PC-9 (cell line): Measurements from ENCODE around the gene FBXW12.

ENCODE experiments used
- EZH2 ChIP-seq: fragments of 200-600 bp; sonication (generic); IDR thresholded peaks from 2 replicates; pipeline ENCODE4 v1.8.0; 2017; ENCODE audit warnings: antibody characterized with exemption, low read depth
- TF ChIP-seq, protein P1 (sequence below): fragments of 200-600 bp; sonication (generic); conservative IDR thresholded peaks from 2 replicates; pipeline ENCODE4 v1.6.1; 2017; ENCODE audit warnings: mixed run types, antibody characterized with exemption, mild to moderate bottlenecking, moderate library complexity

DNA sequence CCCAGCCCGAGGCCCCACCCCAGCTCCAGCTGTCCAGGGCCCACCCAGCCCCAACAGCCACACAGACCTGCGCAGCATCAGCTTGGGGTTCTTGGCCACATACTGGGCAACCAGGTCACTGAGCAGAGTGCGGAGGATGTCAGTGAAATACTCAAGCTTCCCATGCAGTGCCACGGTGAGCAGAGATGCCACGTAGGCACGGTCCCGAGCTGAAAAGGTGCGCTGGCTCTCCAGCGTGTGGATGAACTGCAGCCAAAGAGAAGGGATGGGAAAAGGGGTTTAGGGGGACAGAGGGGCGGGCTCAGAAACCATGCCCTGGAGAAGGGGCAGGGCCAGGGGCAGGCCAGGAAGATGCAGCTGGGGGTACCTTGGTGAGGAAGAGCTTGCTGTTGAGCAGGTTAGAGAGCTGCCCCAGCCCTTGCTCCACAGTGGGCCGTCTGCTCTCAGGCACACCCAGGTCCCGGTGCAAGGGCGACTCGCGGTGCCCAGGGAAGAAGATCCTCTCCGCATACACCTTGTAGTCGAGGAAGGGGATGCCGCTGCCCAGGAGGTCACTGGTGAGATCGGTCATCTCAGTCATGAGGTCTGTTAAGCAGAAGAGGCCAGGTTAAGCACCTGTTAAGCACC is 40.5 kb downstream of the FBXW12 start:
- TF ChIP-seq, protein P1, sequence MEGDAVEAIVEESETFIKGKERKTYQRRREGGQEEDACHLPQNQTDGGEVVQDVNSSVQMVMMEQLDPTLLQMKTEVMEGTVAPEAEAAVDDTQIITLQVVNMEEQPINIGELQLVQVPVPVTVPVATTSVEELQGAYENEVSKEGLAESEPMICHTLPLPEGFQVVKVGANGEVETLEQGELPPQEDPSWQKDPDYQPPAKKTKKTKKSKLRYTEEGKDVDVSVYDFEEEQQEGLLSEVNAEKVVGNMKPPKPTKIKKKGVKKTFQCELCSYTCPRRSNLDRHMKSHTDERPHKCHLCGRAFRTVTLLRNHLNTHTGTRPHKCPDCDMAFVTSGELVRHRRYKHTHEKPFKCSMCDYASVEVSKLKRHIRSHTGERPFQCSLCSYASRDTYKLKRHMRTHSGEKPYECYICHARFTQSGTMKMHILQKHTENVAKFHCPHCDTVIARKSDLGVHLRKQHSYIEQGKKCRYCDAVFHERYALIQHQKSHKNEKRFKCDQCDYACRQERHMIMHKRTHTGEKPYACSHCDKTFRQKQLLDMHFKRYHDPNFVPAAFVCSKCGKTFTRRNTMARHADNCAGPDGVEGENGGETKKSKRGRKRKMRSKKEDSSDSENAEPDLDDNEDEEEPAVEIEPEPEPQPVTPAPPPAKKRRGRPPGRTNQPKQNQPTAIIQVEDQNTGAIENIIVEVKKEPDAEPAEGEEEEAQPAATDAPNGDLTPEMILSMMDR, result no peak
- no peak for TF ChIP-seq EZH2
